ENCODE results near the gene MCM9.

MCM9 gene

DNA sequence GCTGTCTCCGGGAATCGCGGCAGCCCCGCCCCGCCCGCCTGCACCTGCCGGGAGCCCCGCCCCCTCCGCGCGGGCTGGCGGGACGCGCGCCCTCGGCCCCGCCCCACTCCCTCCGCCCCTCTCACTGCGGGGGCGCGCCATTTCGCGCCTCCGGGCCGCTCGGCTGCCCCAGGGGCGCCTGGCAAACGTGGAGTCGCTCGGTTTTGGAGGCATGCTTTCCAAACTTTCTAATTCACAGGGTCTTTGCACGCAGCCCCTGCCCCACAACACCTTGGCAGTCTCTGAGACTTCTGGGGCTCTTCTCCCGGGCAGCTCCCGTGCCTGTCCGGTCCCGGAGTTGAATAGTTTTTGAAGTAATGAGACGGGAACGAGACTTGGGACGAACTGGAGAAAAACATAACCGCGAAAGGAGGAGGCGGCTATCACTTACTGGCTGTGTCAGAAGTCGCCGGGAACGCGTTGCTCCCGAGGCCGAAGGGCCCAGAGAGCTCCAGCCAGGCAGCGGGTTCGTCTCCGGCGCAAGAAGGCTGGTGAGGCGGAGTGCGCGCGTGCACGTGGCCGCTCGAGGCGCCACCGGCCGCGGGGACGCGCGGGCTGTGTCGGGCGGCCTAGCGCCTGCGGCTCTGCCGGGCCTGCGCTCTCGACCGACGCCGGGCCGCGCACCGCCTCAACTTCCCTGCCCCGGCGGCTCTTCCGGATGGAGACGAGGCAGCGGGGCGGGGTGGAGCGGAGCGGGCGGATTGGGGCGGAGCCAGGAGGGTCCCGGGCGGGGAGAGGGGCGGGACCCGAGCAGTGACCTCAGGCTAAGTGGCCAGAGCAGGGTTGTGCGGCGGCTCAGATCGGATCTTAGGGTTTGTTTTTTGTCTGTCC is at the start of gene MCM9:
Gene MCM9, minus strand, starts transcription at position 699 of the 870 bp plus-strand sequence. CDS start 3,436 bp downstream, outside the sequence.
- DNase-seq (ENCODE audit: insufficient read length, low spot score) (peak; percentile 85), FAIRE-seq (peak; percentile 91)

DNA sequence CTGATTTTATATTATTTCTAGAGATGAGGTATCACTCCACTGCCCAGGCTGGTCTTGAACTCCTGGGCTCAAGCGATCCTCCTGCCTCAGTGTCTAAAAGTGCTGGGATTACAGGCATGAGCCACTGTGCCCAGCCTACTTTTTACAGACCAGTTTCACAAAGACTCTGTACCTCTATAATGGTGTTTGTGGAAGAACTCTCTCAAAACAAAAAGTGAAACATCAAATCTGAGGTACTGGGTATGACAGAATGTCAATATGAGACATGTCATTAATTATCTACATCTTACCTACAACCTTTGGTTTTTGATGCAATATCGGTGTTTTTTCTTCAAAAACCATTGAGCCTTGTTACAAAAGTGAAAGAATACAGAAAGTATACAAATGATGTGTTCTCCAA is 49.4 kb upstream of the MCM9 start:
- DNase-seq (ENCODE audit: insufficient read length, low spot score) (no peak), FAIRE-seq (no peak)

DNA sequence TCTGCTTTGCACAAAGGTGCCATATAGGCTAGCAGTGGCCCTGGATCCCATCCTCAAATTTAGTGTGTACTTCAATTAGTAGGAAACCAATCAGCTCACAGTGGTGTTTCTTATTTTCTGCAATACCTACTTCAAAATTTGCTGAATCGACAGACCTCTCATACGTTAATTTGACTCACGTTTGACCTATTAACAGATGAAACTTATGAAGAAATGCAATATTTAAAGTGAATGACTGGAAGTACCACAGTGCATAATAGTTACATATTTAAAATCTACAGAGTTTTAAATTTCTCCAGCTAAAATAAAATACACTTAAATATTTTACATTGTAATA is 47.6 kb upstream of the MCM9 start:
- DNase-seq (ENCODE audit: insufficient read length, low spot score) (no peak), FAIRE-seq (no peak)

DNA sequence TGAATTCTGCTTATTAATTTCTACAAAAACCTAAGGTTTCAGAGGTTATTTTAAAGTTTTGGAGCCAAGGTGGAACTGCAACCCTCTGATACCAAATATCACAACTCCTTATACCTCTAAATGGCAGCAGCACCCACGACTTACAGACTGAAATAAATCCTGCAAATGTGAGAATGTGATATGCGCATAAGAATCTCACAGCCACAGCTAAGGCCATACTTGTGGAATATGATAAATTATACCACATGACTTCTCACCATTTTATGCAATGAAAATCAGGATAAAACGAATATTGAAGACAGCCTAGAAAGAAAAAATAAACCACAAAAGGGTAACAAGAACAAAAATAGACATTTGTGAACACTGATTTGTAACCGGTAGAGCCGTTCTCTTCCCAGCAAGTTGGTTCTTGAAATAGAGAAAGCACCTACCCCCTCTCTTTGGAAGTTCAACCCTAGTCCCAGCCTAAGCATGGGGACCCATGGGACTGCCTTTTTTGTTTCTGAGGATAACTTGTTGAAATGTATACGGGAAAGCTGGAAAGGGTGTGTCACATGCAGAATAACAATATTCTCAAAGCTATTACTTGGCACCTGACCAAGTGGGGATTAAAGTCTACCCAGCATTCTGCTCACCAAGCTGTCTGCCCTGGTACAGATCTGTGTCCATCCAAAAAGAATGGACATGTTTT is 47.1 kb upstream of the MCM9 start:
- FAIRE-seq (no peak), DNase-seq (ENCODE audit: insufficient read length, low spot score) (no peak)

DNA sequence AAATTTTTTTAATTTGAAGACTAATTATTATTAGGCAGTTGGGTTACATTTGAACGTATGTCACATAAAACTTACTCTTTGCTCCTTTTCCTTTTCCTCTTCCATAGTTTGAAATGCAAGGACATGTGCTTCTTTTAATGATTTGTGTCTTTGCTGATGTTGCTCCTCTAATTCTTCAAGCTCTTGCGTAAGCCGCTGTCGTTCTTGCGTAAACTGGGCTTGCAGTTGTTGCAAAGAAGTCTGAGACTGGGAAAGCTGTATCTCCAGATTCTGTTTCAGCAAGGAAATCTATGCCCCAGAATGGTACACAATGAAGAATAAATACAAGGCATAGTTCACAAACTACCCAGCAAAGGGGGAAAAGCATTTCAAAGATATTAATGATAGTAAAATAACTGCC is 45.1 kb upstream of the MCM9 start:
- DNase-seq (ENCODE audit: insufficient read length, low spot score) (no peak), FAIRE-seq (no peak)

DNA sequence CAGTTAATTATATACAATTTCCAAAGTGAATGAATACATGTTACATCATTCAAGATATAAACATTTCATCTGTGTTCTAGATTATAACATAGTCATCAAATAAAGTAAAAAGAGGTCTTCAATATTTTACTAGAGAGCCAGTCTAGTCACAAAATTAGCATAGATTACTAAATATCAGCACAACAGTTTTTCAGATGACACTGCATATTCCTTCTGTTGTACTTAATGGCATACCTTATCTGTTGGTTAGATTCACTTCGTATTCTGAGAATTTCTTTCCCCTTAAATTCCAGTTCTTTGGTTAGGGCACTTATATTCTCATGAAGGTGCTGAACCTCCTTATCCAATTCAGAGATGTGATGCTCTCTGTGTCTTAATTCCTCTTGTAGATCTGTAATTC is 39.8 kb upstream of the MCM9 start:
- FAIRE-seq (no peak), DNase-seq (ENCODE audit: insufficient read length, low spot score) (no peak)

DNA sequence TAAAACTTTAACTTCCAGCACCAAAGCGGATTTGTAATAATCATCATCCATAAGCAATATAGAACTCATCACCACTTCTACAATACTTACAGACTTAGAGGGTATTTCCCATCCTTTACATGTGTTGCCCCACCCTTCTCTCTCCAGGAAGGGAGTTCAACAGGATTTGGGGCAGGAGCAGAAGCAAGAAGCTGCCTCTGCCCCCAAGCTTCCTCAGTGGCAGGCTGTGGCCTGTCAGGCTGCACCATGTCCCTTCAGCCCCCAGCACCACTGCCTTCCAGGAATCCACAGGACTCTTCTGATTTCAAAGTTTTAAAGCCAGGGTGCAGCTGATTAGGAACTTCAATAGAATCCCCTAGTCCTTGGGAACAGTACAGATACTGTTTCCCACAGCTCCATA is 36.7 kb upstream of the MCM9 start:
- FAIRE-seq = no peak

DNA sequence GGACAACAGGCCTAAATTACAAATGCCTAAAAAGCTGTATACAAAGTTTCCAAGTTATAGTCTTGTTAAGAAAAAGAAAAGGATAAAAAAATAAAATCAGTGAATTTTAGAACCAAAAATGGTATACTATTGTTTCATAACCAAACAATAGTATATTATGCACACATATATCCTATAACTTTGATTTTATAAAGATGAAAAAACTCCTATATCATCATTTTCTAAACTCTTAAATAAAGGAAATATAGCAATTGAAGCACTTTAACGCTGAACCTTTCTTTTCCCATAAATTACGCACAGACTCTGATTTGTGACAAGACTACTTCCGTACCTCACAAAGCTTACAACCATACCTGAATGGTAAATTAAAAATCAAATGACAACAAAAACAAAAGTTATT is 35.9 kb upstream of the MCM9 start:
- FAIRE-seq (no peak), DNase-seq (ENCODE audit: insufficient read length, low spot score) (no peak)

More for the DNA sequence above, 36.7 kb upstream of the MCM9 start:
- no peak for DNase-seq (ENCODE audit: insufficient read length, low spot score)

DNA sequence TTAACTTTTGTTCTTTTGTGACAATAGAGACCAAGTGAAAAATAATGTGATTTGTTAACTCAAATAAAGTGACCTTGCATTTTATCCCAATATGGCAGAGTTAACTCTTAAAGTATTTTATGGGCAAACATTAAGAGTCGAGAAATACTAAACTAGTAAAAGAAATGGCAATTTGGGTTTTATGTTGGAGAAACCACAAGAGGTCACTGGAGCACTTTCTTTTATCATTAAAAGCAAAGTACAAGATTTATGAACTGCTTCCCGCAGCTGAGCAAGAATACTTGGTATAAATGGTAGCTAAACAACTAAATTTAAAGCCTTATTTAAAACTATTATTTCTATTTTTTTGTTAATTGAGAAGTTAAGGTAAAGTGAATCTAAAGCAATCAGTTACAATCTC is 33.5 kb upstream of the MCM9 start:
- FAIRE-seq = no peak
- DNase-seq (ENCODE audit: insufficient read length, low spot score) = no peak

DNA sequence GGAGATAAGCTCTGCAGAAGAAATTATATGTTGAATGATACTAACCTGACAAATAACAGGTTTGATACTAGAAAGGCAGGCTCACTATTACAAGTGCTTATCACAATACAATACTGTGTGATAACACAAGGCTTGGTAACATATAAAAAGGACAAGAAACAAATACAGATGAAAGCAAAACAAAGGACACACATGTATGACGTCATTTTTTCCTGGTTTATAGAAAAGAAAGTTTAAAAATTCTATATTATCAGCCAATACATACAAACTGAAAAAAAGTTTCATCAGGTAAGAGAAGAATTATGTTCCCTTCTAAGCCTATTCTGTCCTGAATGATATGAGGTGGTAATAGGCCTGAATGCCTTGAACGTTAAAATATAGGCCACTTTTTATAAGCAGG is 32.3 kb upstream of the MCM9 start:
- DNase-seq (ENCODE audit: insufficient read length, low spot score) (no peak), FAIRE-seq (no peak)

DNA sequence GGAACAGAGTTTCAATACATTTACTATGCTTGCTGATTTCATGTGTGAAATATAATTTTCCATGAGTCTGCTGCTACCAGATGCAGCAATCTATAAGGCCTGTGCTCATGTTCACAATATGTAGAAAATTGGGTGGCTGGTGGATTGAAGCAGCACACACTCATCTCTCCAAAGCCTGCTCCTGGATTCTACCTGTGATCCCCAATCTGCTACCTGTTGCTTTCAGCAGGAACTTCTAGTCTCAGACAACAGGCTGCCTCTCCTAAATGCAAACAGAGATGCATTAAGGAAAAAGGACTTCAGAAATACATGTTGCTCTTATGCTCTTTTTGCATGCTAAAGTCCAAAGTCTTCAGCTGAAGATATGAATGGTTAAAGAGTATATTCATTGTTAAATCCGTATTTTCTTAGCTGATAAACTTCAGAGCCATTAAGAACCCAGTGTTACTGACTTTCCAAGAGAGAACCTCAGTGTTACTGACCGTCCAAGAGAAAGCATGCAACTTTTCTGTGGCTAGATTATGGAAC is 30.9 kb upstream of the MCM9 start:
- DNase-seq (ENCODE audit: insufficient read length, low spot score) (no peak), FAIRE-seq (no peak)

DNA sequence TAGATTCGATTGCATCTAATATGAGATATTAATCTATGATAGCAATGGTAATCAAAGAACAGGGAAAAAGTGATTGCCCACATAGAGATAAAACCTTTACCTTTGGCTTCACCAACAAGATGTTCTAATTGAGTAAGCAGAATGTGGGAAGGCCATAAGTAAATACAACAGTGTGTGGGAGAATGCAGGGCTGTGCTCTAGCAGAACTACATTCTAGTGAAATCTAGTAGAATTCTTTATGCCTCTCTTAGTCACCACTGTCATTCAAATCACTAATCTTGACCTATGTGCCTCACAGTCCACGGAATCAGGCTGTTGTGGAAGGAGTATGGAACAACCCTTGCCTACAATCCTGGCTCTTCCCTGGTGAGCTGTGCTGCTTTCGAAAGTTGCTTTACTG is 30.4 kb upstream of the MCM9 start:
- FAIRE-seq = no peak
- no peak for DNase-seq (ENCODE audit: insufficient read length, low spot score)

DNA sequence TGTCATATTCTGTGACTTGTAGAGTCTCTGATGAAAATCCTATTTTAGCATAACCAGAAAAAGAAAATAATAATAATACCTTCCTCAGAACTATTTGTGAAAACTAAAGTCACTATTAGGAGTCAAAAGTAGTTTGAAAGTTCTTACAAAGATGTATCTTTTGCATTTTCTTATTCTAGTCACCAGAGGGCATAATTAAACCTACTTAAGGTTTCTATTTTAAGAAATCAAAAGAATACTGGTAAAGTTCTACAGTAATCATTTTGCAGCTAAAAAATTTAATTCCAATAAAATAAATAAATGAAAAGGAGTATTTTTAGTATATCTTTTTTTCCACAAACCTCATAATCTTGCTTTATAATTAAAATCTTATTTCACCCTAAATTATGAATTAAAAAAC is 28.0 kb upstream of the MCM9 start:
- FAIRE-seq (no peak), DNase-seq (ENCODE audit: insufficient read length, low spot score) (no peak)

DNA sequence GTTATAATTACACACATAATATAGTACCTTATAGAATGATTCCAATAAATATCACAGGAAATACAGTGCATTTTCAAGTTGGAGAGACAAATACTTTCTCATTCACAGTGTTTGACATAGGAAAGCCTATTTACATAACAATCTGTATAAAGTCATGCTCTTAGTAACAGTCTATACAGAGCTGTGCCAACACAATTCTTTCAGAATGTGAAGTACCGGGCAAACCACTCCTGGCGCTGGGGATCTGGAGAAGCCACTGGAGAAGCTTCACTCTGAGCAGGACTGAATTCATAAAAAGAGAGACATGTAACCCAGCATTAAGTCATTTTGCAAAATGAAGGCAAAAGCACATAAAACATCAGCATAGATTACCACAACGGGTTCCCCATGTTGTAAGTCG is 24.9 kb upstream of the MCM9 start:
- no peak for DNase-seq (ENCODE audit: insufficient read length, low spot score)
- peak; percentile 21 for FAIRE-seq

DNA sequence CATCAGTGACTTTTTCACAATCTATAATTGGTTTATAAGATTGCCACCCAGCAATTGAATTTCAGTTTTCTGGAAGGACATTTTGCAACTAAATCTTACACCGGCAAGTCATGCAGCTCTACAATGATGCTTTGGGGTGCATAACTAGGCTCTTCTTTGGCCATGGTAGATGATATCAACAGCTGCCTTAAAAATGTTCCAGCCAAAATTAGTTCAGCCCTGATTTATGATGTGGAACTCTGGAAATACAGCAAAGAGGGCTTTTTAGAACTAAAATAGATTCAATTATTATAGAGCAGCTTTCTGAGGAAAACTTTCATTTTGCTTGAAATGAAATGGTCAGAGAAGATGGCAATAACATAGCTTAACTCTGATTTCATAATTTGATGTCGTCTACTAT is 18.4 kb upstream of the MCM9 start:
- FAIRE-seq = no peak

DNA sequence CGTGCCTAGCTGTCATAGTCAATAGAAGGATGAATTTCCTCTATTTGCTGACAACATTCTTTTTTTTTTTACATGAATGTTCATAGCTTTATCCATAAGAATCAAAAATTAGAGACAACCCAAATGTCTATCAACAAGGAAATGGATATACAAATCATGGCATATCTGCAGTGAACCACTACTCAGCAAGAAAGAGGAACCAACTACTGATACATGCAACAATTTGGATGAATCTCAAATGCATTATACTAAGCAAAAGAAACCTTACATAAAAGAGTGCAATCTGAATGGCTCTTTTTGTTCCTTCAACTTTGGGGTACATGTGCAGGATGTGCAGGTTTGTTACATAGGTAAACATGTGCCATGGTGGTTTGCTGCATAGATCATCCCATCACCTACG is 17.7 kb upstream of the MCM9 start:
- DNase-seq (ENCODE audit: insufficient read length, low spot score) (no peak), FAIRE-seq (no peak)

More for the DNA sequence above, 18.4 kb upstream of the MCM9 start:
- DNase-seq (ENCODE audit: insufficient read length, low spot score) = no peak

DNA sequence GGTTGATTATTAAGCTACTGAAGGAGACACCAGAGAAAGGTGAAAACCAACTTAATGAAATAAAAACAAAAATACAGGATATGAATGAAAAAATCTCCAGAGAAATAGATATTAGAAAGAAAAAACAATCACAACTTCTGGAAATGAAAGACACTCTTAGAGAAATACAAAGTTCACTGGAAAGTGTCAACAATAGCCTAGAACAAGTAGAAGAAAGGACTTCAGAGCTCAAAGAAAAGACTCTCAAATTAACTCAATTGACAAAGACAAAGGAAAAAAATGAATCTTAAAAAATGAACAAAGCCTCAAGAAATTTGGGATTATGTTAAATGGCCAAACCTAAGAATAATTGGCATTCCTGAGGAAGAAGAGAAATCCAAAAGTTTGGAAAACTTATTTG is 10.3 kb upstream of the MCM9 start:
- FAIRE-seq (no peak), DNase-seq (ENCODE audit: insufficient read length, low spot score) (no peak)

DNA sequence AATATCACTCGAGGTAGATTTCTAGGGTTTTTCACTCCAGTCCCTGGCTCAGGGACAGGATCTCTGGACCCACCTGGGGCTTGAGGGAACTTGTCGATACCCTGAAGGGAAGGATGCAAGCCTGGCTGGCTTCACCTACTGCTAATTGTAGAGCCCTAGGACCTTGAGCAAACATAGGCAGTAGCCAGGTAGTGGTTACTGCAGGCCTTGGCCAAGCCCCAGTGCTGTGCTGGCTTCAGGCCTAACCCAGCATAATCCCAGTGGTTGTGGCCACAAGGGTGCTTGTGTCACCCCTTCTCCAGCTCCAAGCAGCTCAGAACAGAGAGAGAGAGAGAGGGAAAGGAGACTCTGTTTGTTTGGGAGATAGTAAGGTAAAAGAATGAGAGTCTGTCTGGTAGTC is 5.8 kb upstream of the MCM9 start:
- no peak for FAIRE-seq
- DNase-seq (ENCODE audit: insufficient read length, low spot score) = no peak

DNA sequence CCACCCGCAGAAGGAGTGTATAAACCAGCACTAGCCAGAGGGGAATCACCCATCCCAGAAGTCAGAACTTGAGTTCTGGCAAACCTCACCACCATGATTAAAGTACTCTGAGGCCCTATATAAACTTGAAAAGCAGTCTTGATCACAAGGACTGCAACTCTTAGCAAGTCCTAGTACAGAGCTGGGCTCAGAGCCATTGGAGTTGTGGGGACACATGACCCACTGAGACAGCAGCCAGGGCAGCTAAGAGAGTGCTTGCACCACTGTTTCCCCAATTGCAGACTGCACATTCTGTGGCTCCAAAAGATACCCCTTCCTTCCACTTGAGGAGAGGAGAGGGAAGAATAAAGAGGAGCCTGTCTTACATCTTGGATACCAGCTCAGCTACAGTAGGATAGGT is 4.7 kb upstream of the MCM9 start:
- DNase-seq (ENCODE audit: insufficient read length, low spot score) (no peak), FAIRE-seq (no peak)

DNA sequence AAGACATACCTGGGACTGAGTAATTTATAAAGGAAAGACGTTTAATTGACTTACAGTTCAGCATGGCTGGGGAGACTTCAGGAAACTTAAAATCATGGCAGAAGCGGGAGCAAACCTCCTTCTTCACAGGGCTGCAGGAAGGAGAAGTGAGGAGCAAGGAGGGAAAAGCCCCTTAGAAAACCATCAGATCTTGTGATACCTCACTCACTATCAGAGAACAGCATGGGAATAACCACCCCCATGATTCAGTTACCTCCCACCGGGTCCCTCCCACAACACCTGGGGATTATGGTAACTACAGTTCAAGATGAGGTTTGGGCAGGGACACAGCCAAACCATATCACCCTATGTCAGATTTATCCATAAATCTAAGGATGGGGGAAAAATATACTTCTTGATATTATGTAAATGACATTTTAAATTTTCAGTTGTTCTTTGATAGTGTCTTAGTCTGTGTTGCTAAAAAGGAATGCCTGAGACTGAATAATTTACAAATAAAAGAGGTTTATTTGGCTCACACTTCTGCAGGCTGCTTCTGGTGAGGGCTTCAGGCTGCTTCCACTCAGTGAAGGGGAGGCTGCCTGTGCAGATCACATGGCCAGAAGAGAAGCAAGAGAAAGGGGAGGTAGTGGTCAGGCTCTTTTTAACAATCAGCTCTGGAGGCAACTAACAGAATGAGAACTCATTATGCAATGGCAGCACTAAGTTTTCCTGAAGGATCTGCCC is 1.2 kb upstream of the MCM9 start:
- DNase-seq (ENCODE audit: insufficient read length, low spot score) (no peak), FAIRE-seq (no peak)

DNA sequence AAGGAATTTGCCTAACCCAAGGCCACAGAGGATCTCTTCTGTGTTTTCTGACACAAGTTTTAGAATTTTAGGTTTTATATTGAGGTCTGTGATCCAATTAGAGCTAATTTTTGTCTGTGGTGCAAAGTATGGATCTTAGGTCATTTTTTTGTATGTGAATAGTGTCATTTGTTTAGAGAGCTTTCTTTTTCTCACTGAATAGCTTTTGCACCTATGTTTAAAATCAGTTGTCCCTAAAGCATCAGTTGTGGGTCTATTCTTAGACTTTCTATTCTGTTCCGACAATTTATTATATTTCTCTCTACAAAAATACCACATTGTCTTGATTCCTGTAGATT is 341 bp upstream of the MCM9 start:
- FAIRE-seq (no peak), DNase-seq (ENCODE audit: insufficient read length, low spot score) (no peak)

All from GM19239 (cell line).